Omental fat pad (tissue), 4 donors: Measurements from ENCODE around the gene TMEM217. TPM values are rescaled to one million over a fixed set of nuclear protein-coding genes. Genes with fewer than 3 reads are reported as not detected.

Source experiments
- ATAC-seq: fragments of 150-250 bp; one replicate; pipeline ENCODE4 v1.9.1; 2016; ENCODE audit warnings: mild to moderate bottlenecking, moderate library complexity; ENCODE audit not compliant: low FRiP score
- DNase-seq: peaks from one replicate; pipeline ENCODE4 v3.0.0-alpha.2; 2019; ENCODE audit warnings: low spot score
- CTCF ChIP-seq, 3 donors: fragments of 450-650 bp; IDR thresholded peaks; one replicate each; pipeline ENCODE4 v1.5.1; 2016 to 2017; ENCODE audit warnings: antibody characterized with exemption in 3 of 3, mild to moderate bottlenecking in 3 of 3, moderate library complexity in 2 of 3
- total RNA-seq, 4 donors: library from RNA; depleted of rRNA; stranded (reverse); fragments of >200 nt; gene quantifications; one replicate each; pipeline ENCODE4 v1.1.0, GENCODE V29; 2016

Gene TMEM217
- total RNA-seq, 4 donors from 2014 or later: 1.1 to 4.7 (median 2.7) TPM

DNA sequence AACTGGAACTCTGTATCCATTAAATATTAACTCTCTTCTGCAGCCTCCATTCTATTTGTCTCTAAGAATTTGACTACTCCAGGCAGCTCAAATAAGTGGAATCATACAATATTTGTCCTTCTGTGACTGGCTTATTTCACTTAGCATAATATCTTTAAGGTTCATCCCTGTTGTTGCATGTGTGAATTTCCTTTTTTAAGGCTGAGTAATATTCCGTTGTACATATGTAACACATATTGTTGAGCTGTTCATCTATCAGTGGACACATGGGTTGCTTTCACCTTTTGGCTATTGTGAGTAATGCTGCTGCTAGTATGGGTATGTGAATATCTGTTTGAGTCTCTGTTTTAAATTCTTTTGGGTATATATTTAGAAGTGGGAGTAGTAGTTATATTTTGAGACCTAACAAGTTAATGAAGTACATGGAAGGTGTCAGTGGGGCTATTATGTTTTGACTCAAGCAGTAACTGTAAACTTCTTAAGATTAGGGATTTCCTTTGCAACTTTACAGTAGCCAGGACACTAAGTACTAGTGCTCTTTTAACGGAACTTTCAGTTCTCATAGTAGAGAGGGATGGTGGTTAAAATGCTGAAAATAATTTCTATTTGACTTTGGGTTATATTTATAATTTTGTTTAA is 29.7 kb upstream of the TMEM217 start:
- DNase-seq (no peak), ATAC-seq (no peak)
- TF ChIP-seq CTCF (IDR thresholded peaks at IDR 0.05): no peak

DNA sequence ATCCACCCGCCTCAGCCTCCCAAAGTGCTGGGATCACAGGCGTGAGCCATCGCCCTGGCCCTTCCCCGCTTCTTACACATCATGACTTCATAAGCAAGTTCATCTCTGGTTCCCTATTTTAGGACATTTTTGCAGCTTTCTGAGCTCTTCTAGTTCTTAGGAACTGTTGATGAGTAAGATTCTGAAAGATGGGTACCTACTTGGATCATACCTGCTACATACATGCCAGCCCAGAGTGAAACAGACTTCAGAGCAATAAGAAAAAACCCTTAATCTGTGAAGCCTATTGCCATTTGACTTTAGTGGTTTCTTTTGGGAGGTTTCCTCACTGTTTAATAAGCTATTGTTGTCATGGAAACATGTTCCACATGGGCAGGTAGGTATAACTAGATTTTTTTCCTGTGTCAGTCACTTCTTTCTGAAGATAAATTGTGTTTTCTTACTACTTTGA is 27.9 kb upstream of the TMEM217 start:
- DNase-seq (no peak), ATAC-seq (no peak)
- TF ChIP-seq CTCF (IDR thresholded peaks at IDR 0.05): no peak

- DNase-seq (no peak), ATAC-seq (no peak)
- TF ChIP-seq CTCF (IDR thresholded peaks at IDR 0.05): no peak
Observed at GRCh38 chr6:37284781-37285180, 26.8 kb upstream of the TMEM217 start.

GRCh38 chr6:37283671-37284151 is 25.8 kb upstream of the TMEM217 start:
- TF ChIP-seq CTCF (IDR thresholded peaks at IDR 0.05): no peak
- ATAC-seq (peak; percentile 78), DNase-seq (no peak)

GRCh38 chr6:37283268-37283667 is 25.3 kb upstream of the TMEM217 start:
- DNase-seq (no peak), ATAC-seq (no peak)
- TF ChIP-seq CTCF (IDR thresholded peaks at IDR 0.05): no peak

GRCh38 chr6:37282371-37282770 is 24.4 kb upstream of the TMEM217 start:
- no peak for TF ChIP-seq CTCF (IDR thresholded peaks at IDR 0.05)
- DNase-seq: no peak
- ATAC-seq: no peak
